NT2/D1 (cell line): ENCODE data around the gene ACER3.

Source experiments
- DNase-seq: peaks from one replicate; pipeline ENCODE4 v3.0.0-alpha.2; 2011; ENCODE audit warnings: low read depth, low spot score
- H3K27me3 ChIP-seq: 2 replicates; pipeline ENCODE4 v1.6.0; 2011; ENCODE audit warnings: mild to moderate bottlenecking; ENCODE audit not compliant: insufficient read length, insufficient read depth
- H3K36me3 ChIP-seq: 2 replicates; pipeline ENCODE4 v1.6.1; 2011; ENCODE audit warnings: mild to moderate bottlenecking, low read length, mixed read lengths; ENCODE audit not compliant: insufficient read depth, insufficient read length
- H3K4me1 ChIP-seq: 2 replicates; pipeline ENCODE4 v1.5.1; 2011; ENCODE audit not compliant: insufficient read depth, insufficient read length
- H3K4me3 ChIP-seq: 2 replicates; pipeline ENCODE4 v1.5.1; 2011; ENCODE audit warnings: low read depth; ENCODE audit not compliant: insufficient read length
- H3K9ac ChIP-seq: 2 replicates; pipeline ENCODE4 v1.6.0; 2011; ENCODE audit warnings: low read depth; ENCODE audit not compliant: insufficient read length
- H3K9me3 ChIP-seq: 2 replicates; pipeline ENCODE4 v1.5.1; 2011; ENCODE audit warnings: mild to moderate bottlenecking, low read length; ENCODE audit not compliant: insufficient read depth
- SUZ12 ChIP-seq: IDR thresholded peaks from 2 replicates; pipeline ENCODE4 v1.6.1; 2011; ENCODE audit not compliant: insufficient read length, insufficient read depth; ENCODE audit errors: extremely low read depth
- YY1 ChIP-seq: IDR thresholded peaks from 2 replicates; pipeline ENCODE4 v1.6.1; 2011; ENCODE audit not compliant: insufficient read length, insufficient read depth
- ZNF274 ChIP-seq: IDR thresholded peaks from 2 replicates; pipeline ENCODE4 v1.6.1; 2011; ENCODE audit warnings: mild to moderate bottlenecking, low read depth, low read length

ACER3 gene

DNA sequence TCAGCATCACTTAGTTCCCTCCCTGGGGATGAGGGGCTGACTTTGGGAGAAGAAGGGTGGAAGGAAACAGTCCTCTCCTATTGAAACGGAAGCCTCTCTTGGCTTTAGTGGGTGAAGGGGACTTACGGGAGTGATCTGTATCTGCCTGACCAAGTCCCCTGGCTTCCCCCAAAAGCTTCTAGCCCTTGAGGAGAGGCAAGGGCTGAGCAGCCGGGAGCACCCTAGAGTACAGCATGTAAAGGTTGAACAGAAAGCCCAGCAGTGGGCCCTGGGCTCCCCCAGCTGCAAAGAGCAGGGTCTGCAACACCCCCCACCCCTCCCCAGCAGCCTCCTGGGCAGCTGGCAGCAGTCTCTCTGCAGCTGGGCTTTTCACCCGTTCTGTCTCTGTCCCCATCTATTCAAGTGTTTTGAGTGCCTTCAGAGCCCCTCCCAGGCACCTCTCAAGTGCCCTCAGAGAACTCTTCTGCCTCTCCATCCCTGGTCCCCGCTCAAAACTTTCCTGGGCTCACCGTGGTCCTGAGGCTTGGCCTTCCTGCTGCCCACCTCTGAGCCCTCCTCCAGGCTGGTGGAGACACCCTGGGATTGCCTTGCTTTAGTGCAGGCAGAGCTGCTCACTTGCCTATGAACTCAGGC, 208.7 kb downstream of the ACER3 start:
- no peak for DNase-seq
- no peak overlapping the region for H3K9ac ChIP-seq

DNA sequence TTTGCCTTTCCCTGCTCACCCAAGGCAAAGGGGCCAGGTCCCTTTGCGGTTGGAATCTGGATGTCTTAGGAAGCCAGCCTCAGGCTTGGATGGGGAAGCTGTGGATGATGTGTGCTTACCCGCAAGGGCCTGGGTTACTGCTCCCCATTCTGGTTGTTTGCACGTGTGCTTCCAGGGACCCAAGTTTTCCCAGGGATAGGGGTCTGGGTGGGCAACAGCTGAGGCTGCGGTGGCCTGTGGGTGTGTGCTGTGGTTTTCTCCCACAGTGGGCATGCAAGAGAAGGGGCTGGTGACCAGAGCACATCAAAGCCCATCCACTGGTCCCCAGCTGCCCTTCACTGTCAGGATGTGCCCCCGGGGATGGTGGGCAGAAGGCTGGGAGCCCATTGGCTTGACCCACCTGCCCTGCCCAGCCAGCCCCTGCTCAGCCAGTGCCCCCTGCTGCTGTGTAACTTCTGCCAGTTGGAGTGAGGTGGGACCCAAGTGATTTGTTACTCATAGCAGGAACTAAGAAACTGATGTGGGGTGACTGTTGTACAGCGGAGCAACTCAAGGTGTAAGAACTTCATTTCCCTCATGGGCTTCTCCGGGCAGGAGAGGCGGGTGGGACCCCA, 209.4 kb downstream of the ACER3 start:
- peaks cover 14% of the 10 kb centered on the region for H3K4me1 ChIP-seq
- TF ChIP-seq ZNF274 (no peak), YY1 (no peak), SUZ12 (no peak)
- H3K9me3 ChIP-seq, result no peaks in the 10 kb centered on the region
- H3K27me3 ChIP-seq, result peaks cover 9% of the 10 kb centered on the region
- DNase-seq, result no peak
- H3K4me3 ChIP-seq, result no peak overlapping the region
- no peaks in the 10 kb centered on the region for H3K36me3 ChIP-seq
- H3K9ac ChIP-seq, result no peak overlapping the region

More for the DNA sequence above, 208.7 kb downstream of the ACER3 start:
- H3K4me1 ChIP-seq, result peaks cover 14% of the 10 kb centered on the region
- peaks cover 16% of the 10 kb centered on the region for H3K27me3 ChIP-seq
- H3K4me3 ChIP-seq, result no peak overlapping the region
- no peaks in the 10 kb centered on the region for H3K9me3 ChIP-seq
- H3K36me3 ChIP-seq, result no peaks in the 10 kb centered on the region
- no peak for TF ChIP-seq SUZ12

GRCh38 chr11:77071077-77071476, 210.4 kb downstream of the ACER3 start:
- H3K36me3 ChIP-seq, result no peaks in the 10 kb centered on the region
- H3K4me3 ChIP-seq, result no peak overlapping the region
- no peaks in the 10 kb centered on the region for H3K27me3 ChIP-seq
- DNase-seq, result no peak
- TF ChIP-seq ZNF274 (no peak), YY1 (no peak), SUZ12 (no peak)
- H3K9ac ChIP-seq, result no peak overlapping the region
- peaks cover 14% of the 10 kb centered on the region for H3K4me1 ChIP-seq
- no peaks in the 10 kb centered on the region for H3K9me3 ChIP-seq

- TF ChIP-seq YY1 (no peak), ZNF274 (no peak), SUZ12 (no peak)
- no peak overlapping the region for H3K9ac ChIP-seq
- no peaks in the 10 kb centered on the region for H3K36me3 ChIP-seq
- H3K4me1 ChIP-seq, result peaks cover 14% of the 10 kb centered on the region
- DNase-seq, result no peak
- H3K27me3 ChIP-seq, result no peaks in the 10 kb centered on the region
- H3K4me3 ChIP-seq, result no peak overlapping the region
- no peaks in the 10 kb centered on the region for H3K9me3 ChIP-seq
These were observed 211.2 kb downstream of the ACER3 start for GRCh38 chr11:77071671-77072605.

GRCh38 chr11:77072851-77073327, 212.2 kb downstream of the ACER3 start:
- no peak for TF ChIP-seq SUZ12
- no peak for TF ChIP-seq YY1
- TF ChIP-seq ZNF274, result no peak
- no peak overlapping the region for H3K9ac ChIP-seq
- H3K9me3 ChIP-seq, result no peaks in the 10 kb centered on the region
- H3K27me3 ChIP-seq, result no peaks in the 10 kb centered on the region
- H3K4me3 ChIP-seq, result no peak overlapping the region
- no peak for DNase-seq
- peaks cover 14% of the 10 kb centered on the region for H3K4me1 ChIP-seq
- no peaks in the 10 kb centered on the region for H3K36me3 ChIP-seq

DNA sequence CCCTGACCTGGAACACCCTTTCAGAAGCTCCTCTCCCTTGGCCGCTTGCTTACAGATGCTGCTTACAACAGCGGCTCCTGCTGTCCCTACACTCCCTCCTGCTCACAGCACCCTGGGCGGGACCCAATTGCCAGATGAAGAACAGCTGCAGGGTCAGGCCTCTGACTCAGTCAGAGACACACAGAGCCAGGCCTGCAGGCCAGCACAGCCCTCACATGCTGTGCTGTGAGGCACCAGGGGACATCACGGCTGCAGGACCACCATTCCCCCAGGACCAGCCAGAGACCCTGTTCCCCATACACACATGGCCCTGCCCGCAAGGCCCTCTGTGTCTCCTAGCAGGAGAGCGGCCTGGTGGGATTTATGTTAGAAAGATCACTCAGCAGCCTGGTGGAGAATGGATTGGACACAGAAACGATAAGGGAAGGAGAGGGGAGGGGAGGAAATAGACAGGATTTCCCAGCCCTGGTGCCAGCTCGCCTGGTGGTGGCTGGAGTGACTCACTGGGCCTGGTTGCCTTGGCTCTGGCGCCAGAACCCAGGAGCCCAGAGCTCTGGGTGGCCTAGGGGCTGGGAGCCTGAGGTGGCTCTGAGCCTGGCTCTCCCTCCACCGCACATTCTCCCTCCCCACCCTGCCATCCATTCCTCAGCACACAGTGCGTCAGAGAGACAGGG, 212.7 kb downstream of the ACER3 start:
- H3K4me3 ChIP-seq, result no peak overlapping the region
- TF ChIP-seq YY1 (no peak), SUZ12 (no peak), ZNF274 (no peak)
- H3K4me1 ChIP-seq, result peaks cover 11% of the 10 kb centered on the region
- H3K9ac ChIP-seq, result no peak overlapping the region
- no peaks in the 10 kb centered on the region for H3K36me3 ChIP-seq
- no peaks in the 10 kb centered on the region for H3K9me3 ChIP-seq
- no peak for DNase-seq
- H3K27me3 ChIP-seq, result no peaks in the 10 kb centered on the region
